GM23338 (cell line): ENCODE results near the gene ABCA1.

Experiments
- CREB1 ChIP-seq: fragments of 250-450 bp; sonication (Bioruptor Pico); IDR thresholded peaks from 2 replicates; pipeline ENCODE4 v1.5.0; 2020; ENCODE audit warnings: low read depth, mild to moderate bottlenecking, moderate library complexity
- CTCF ChIP-seq, 2 experiments: fragments of 200-600 bp in 1 of 2; sonication (generic) in 1 of 2; conservative IDR thresholded peaks; 2 replicates each; pipeline versions ENCODE4 v1.5.1 to v1.6.1; 2016 to 2017; ENCODE audit warnings: antibody characterized with exemption in 2 of 2, low read depth in 2 of 2, mild to moderate bottlenecking in 2 of 2, moderate library complexity in 1 of 2
- ETS1 ChIP-seq: IDR thresholded peaks from 2 replicates; pipeline ENCODE4 v1.6.1; 2016; ENCODE audit warnings: antibody characterized with exemption
- EZH2 ChIP-seq: fragments of 200-600 bp; sonication (generic); IDR thresholded peaks from one replicate; pipeline ENCODE4 v1.8.0; 2017; ENCODE audit warnings: antibody characterized with exemption, mild to moderate bottlenecking, low read depth; ENCODE audit not compliant: unreplicated experiment
- JUNB ChIP-seq: IDR thresholded peaks from one replicate; pipeline ENCODE4 v1.6.1; 2016; ENCODE audit warnings: antibody characterized with exemption; ENCODE audit not compliant: unreplicated experiment
- POLR2AphosphoS5 ChIP-seq: IDR thresholded peaks from 2 replicates; pipeline ENCODE4 v1.6.1; 2016; ENCODE audit warnings: antibody characterized with exemption, low read depth
- REST ChIP-seq: IDR thresholded peaks from one replicate; pipeline ENCODE4 v1.6.1; 2018; ENCODE audit warnings: antibody characterized with exemption; ENCODE audit not compliant: unreplicated experiment
- ZNF331 ChIP-seq: fragments of 250-450 bp; sonication (Bioruptor Pico); IDR thresholded peaks from 2 replicates; pipeline ENCODE4 v1.5.0; 2020; ENCODE audit warnings: low read depth, mild to moderate bottlenecking, moderate library complexity

- no peak for TF ChIP-seq REST
- TF ChIP-seq CTCF (conservative IDR thresholded peaks at IDR 0.05; ENCODE audit: low read depth in 2 of 2) = no peak
- no peak for TF ChIP-seq EZH2
- no peak for TF ChIP-seq JUNB
- no peak for TF ChIP-seq POLR2AphosphoS5
- no peak for TF ChIP-seq CREB1 (CRISPR knock-in tag)
- no peak for TF ChIP-seq ZNF331 (CRISPR knock-in tag)
- TF ChIP-seq ETS1 = no peak
These were observed 30.8 kb upstream of the ABCA1 start for GRCh38 chr9:104958751-104959150.
